HG03565 (cell line): ENCODE measurements around the gene RPS6KL1.

ENCODE experiments used
- ATAC-seq: cut with Tn5 transposase; IDR thresholded peaks from one replicate; pipeline ENCODE4 v1.9.1; 2021; ENCODE audit warnings: mild to moderate bottlenecking, moderate library complexity; ENCODE audit not compliant: unreplicated experiment

Gene RPS6KL1

GRCh38 chr14:74952697-74953484 is 29.8 kb upstream of the RPS6KL1 start:
- ATAC-seq: no peak

GRCh38 chr14:74952180-74952665 is 29.2 kb upstream of the RPS6KL1 start:
- no peak for ATAC-seq

GRCh38 chr14:74951443-74952179 is 28.6 kb upstream of the RPS6KL1 start:
- no peak for ATAC-seq

- no peak for ATAC-seq
Observed at GRCh38 chr14:74950795-74951442, 27.9 kb upstream of the RPS6KL1 start.

DNA sequence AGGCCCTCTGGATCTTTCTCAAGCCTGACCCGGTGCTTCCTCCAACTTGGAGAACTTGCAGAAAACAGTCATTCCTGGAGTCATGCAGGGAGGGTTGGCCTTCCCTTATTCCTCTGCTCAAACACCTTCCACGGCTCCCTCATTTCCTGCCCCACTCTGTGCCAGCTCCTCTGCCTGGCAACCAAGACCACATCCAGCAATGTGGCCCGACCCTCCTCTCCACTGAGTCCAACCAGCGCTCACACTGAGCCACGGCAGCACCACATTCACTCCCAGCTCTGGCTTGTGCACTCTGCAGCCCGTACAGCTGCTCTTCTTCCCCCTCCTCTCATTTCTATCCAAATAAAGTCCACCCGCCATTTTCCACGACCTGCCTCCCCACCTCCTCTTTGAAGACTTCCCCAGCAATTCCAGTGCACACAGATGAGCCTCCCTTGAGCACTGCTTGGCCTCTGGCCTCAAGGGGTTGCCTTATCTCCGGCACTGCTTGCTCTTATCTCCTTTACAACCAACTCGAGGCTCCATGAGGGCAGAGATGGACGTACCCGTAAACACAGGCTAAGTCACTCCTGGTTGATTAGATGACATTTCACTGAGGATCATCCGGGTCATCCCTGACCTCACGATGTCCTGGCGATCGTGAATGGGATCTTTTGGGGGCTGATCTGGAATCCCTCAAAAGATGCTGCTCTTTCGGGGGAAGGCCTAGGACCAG is 27.0 kb upstream of the RPS6KL1 start:
- ATAC-seq: no peak

DNA sequence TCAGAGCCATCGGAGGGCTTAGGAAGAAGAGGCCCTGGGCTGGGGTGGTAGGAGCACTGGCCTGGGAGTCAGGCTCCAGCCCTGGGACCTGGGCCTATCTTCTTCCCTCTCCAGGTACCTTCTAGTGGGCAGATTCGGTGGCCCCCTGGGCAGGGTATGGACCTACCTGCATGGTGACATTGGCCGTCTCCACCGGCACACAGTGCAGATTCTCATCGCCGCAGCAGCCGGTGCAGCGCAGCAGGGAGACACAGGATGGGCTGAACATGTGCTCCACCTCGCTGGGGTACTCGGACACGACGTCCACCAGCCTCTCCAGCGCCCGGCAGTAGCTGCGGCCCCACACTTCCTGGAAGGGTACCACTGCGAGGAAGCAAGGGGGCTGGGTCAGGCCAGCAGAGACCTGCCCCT is 26.1 kb upstream of the RPS6KL1 start:
- ATAC-seq: no peak

DNA sequence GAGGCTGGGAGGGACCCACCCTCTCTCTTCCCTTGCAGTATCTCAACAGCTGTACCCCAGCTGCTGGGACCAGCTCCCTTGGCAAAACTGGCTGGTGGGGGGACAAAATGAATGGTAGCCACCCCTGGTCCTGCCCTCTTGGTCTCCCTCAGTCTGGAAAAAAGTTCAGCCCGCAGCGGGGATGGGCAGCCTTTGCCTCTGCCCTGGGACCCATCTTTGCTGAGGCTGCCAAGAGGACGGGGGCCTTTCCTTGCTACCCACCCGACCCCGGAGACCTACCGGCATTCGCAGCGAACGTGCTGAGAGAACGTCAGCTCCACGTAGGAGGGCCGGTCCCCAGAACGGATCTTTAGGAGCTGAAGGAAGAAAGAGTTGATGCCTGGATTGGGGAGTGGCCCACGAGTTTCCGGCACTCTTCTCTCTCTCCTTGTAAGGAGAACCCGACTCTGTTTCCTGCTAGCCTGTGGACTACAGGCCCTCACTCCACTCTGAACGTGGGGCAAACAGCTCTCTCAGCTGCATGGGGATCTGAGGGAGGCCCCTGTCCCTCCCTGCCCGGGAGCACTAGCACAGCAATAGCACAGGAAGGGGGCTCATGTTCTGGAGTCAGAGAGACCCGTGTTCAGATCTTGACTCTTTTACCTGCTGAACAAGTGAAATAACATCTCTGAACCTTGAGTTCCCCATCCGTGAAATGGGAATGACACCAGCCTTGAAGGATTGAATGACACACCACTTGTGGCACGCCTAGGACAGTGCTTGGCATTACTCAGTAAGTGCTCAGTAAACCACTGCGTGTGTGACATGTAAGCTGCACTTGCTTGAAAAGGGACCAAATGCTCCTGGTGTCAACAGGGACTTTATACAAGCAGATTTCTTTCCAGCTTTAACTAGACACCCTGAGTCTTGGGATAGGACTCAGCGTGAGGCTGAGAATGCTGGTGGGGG is 25.4 kb upstream of the RPS6KL1 start:
- no peak for ATAC-seq

DNA sequence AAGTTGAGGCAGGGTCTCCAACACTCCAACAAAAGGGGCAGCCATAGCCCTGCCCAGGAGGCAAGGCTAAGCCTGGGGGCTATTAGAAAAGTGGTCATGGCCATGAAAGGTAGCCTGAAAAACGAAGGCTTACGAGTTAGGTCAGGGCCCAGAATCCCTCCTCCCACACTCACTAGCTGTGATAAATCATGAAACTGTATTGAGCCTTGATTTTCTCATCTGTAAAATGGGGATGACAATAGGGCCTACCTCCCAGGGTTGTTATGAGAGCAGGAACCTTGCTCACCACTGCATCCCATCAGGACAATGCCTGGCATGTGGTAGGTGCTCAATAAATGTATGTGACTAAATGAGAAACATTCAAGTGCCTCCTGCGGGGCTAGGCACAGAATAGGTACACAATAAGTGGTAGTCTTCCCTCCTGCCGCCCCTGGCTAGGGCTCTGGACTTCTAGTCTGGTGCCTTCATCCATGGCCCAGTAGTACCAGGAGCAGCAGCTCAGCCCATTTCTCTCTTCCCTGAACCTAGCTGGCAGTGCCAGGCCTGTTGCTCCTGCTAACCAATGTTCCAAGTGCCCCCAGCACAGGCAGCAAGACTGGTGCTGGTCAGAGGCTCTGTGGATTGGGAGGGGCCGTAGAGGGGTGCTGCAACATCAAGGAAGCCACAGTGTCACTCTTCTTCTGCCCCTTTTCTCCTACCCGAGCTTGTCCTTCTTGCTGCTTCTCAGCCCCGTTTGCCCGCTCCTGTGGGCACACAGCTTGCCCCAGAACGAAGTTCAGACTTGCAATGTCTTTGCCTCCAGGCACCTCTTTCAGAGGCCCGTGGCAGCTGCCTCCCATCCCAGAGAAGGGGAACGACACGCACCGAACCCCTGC is 24.5 kb upstream of the RPS6KL1 start:
- no peak for ATAC-seq

- no peak for ATAC-seq
Observed at GRCh38 chr14:74946659-74947281, 23.7 kb upstream of the RPS6KL1 start.

GRCh38 chr14:74945852-74946658 is 23.0 kb upstream of the RPS6KL1 start:
- no peak for ATAC-seq

GRCh38 chr14:74945261-74945851 is 22.3 kb upstream of the RPS6KL1 start:
- no peak for ATAC-seq

DNA sequence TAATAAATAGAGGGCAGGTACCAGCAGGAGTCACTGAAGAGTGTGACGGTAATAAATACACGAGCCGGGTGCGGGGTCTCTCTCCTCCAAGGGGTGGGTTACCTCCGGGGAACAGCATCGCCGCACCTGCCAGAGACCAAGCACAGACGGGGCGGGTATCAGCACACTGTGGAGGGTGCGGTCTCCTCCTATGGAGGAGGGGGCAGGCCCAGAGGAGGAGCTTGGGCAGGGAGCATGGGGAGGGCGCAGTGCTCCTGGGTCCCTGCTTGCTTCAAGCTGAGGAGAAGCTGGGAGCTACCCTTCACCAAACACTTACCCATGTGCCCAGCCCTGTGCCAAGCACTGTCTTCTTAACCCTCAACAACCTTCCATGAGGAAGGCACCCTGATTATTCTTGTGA is 19.5 kb upstream of the RPS6KL1 start:
- ATAC-seq: no peak

DNA sequence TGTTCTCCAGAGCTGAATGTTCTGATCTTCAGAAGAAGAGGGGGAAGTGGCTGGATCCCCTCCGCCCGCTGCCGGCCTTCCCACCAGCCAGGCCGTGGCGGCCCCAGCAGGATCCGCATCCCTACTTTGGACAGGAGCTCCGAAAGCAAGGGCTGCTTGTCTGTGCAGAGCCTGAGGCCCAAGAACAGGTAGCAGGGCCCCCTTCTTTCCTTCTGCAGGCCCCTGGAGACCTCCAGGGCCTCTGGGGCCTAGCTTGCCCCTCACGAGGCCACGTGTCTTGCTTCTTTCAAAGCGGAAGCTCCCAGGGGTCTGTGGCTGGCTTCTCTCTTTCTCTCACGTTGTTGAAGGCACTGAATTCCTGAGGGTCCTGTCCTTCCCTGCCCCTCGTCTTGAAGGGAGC is 19.1 kb upstream of the RPS6KL1 start:
- ATAC-seq: no peak

DNA sequence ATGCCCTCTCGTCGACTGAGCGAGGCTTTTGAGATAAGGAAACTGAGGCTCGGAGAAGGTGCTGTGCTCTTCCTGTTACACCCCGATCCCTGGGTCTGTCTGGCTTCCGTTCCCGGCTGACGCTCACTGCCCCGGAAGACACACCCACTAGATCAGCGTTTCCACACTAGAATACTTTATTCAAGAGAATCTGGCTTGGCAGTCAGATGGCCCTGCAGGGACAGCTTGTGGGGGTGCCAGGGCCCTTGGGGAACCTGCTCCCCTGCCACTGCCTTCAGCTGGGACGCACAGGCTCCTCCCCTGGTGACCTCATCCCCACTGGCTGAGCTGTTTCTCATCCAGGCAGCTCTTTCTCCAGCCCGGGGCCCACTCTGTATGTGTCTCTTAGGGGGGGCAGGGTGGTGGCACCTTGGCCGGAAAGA is 18.6 kb upstream of the RPS6KL1 start:
- ATAC-seq: no peak

- ATAC-seq: no peak
Observed at GRCh38 chr14:74940956-74941565, 18.0 kb upstream of the RPS6KL1 start.

- ATAC-seq: no peak
Observed at GRCh38 chr14:74938531-74939495, 15.8 kb upstream of the RPS6KL1 start.
